Fibroblast of the aortic adventitia (primary cell): Measurements from ENCODE around the gene ATP6V0E1. TPM values are rescaled to one million over a fixed set of nuclear protein-coding genes. Genes with fewer than 3 reads are reported as not detected.
"Not testable (repeated sequence)": the region's sequence is repeated elsewhere in the genome, so short reads cannot be mapped to it uniquely, and the experiment has no call there.

Source experiments
- DNase-seq: peaks from one replicate; pipeline ENCODE4 v3.0.0-alpha.2; 2010; ENCODE audit warnings: low read depth
- H3K4me3 ChIP-seq: 2 replicates; pipeline ENCODE4 v1.5.1; 2011; ENCODE audit warnings: low read depth, mild to moderate bottlenecking, control low read depth, low read length, moderate library complexity
- total RNA-seq: library from RNA; depleted of rRNA; stranded (reverse); fragments of >200 nt; gene quantifications from 2 replicates; pipeline ENCODE4 v1.2.3, GENCODE V29; 2012; ENCODE audit warnings: low replicate concordance
- TF ChIP-seq, protein P1 (sequence below): IDR thresholded peaks from 2 replicates; pipeline ENCODE4 v1.5.1; 2011; ENCODE audit warnings: mild to moderate bottlenecking, low read length, control low read depth, inconsistent platforms; ENCODE audit not compliant: insufficient read depth

ATP6V0E1 gene
- total RNA-seq, 1 donor, result 229 TPM

DNA sequence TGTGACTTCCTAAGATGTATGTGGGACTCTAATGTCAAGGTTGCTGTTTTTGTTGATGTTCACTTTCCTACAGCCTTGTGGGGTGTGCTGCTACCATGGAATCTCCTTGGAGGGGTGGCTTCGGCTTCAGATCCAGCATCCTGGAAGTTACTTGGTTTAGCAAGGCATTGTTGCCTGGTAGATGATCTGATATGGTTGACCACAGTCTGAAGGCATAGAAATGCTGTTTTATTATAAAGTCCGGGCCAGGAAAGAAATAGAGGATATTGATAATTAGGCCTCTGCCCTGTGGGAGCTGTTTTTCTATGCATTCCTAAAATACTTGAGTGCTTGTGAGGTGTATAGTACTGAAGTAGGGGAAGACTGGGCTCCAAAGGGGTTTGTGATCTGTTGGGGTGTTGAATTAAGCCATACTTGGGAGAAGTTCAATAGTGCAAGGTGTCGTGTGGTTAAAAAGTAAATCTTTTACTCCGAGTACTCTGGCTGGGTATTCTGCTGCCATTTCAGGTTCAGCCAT lies 45.3 kb downstream of the ATP6V0E1 start:
- no peak overlapping the region for H3K4me3 ChIP-seq
- TF ChIP-seq, protein P1, sequence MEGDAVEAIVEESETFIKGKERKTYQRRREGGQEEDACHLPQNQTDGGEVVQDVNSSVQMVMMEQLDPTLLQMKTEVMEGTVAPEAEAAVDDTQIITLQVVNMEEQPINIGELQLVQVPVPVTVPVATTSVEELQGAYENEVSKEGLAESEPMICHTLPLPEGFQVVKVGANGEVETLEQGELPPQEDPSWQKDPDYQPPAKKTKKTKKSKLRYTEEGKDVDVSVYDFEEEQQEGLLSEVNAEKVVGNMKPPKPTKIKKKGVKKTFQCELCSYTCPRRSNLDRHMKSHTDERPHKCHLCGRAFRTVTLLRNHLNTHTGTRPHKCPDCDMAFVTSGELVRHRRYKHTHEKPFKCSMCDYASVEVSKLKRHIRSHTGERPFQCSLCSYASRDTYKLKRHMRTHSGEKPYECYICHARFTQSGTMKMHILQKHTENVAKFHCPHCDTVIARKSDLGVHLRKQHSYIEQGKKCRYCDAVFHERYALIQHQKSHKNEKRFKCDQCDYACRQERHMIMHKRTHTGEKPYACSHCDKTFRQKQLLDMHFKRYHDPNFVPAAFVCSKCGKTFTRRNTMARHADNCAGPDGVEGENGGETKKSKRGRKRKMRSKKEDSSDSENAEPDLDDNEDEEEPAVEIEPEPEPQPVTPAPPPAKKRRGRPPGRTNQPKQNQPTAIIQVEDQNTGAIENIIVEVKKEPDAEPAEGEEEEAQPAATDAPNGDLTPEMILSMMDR, result no peak
- no peak for DNase-seq

DNA sequence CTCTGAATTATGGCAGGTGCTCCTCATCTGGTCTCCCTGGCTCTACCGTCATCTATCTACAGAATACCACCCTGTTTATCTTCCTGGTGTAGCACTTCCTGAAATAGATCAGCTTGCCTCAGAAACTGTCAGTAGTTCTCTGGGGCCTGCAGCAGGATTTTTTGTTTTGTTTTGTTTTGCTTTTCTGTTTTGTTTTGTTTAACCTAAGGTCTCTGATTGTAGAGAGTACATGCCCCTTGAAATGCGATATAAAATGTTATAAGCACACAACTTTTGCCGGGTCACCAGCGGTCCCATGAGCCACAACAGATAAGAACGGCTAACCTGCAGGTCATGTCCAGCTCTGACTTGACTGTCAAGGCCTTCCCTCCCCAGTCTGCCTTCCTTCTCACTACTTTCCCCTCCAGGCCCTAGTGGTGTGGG lies 45.9 kb downstream of the ATP6V0E1 start:
- no peak overlapping the region for H3K4me3 ChIP-seq
- no peak for DNase-seq
- TF ChIP-seq, protein P1, result no peak

DNA sequence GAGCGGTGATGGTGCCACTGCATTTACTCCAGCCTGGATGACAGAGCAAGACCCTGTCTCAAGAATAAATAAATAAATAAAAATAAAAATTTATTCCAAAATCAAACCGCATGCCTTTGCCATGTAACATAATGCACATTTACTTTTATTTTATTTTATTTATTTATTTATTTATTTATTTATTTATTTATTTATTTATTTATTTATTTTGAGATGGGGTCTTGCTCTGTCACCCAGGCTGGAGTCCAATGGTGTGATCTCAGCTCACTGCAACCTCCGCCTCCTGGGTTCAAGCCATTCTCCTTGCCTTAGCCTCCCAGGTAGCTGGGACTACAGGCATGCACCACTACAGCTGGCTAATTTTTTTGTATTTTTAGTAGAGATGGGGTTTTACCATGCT lies 48.5 kb downstream of the ATP6V0E1 start:
- DNase-seq, H3K4me3 ChIP-seq: not testable (repeated sequence)

GRCh38 chr5:173032730-173033129 lies 49.2 kb downstream of the ATP6V0E1 start:
- H3K4me3 ChIP-seq, result no peak overlapping the region
- DNase-seq, result no peak
- TF ChIP-seq, protein P1, result no peak

- no peak for DNase-seq
- H3K4me3 ChIP-seq, result no peak overlapping the region
- TF ChIP-seq, protein P1, result no peak
These were observed 50.4 kb downstream of the ATP6V0E1 start for GRCh38 chr5:173033923-173034322.

DNA sequence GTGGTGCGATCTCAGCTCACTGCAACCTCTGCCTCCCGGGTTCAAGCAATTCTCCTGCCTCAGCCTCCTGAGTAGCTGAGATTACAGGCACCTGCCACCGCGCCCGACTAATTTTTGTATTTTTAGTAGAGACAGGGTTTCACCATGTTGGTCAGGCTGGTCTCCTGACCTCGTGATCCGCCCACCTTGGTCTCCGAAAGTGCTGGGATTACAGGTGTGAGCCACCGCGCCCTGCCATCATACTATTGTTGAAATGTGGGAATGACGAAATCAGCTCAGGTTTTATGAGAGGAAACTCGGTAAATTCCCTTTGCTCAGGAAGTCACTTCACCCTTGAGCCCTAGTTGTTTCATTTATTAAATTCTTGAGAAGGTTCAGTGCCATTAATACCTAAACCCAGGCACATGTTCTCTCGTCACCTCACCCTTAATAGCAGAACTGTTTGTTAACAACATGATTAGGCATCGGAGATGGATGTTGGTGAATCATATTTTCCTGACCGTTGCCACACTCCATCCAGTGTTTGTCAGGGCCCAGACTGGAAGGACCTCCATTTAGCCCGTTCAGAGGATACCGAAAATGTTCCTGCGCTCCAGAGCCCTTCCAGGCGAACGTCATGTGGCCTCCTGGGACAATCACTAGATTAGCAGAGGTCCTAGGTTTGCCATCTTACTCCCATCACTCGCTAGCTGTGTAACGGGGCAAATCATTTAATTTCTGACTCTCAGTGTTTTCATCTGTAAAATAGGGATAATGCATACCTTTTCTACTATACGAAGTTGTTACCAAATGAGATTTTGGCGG lies 52.5 kb downstream of the ATP6V0E1 start:
- TF ChIP-seq, protein P1, result no peak
- DNase-seq, result no peak
- no peak overlapping the region for H3K4me3 ChIP-seq

DNA sequence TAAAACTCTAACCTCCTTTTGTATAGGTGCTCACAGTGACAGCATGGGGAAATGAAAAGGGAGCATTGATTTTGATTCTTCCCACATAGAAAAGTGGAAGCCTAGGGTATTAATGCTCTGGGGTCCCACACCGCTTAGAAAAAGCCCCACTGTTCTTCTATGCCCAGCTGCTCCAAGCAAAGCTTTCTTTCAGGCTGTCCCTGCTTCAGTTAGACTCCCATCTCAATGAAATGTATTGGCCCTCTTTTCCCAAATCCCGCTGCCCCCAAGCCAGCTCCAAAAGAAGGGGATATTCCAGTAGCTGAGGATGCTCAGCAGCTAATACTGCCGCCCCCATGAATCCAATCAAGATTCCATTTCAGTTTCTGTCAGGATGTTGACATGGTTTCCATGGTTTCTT lies 55.6 kb downstream of the ATP6V0E1 start:
- DNase-seq, result no peak
- TF ChIP-seq, protein P1, result no peak

More for the DNA sequence above, 55.6 kb downstream of the ATP6V0E1 start:
- no peak overlapping the region for H3K4me3 ChIP-seq
